Neural cell (in vitro differentiated cells): ENCODE measurements around the gene ADGRG6. TPM values are rescaled to one million over a fixed set of nuclear protein-coding genes. Genes with fewer than 3 reads are reported as not detected.

ENCODE experiments used
- H2AFZ ChIP-seq: fragments of 200-600, 300-800 bp; sonication (generic), shearing (Covaris generic); 2 replicates; pipeline ENCODE4 v1.6.0; 2014; ENCODE audit warnings: low read depth, mild to moderate bottlenecking, antibody characterized with exemption, low read length, moderate library complexity
- H3F3A ChIP-seq: fragments of 200-600 bp; shearing (Covaris generic); 2 replicates; pipeline ENCODE4 v1.6.1; 2016; ENCODE audit warnings: mild to moderate bottlenecking, moderate library complexity, mixed read lengths, antibody characterized with exemption, low read length; ENCODE audit not compliant: insufficient read depth, poor library complexity, severe bottlenecking
- H3K27ac ChIP-seq: fragments of 200-600, 300-800 bp; sonication (generic), shearing (Covaris generic); 2 replicates; pipeline ENCODE4 v1.5.1; 2014; ENCODE audit warnings: mild to moderate bottlenecking, low read length, moderate library complexity
- H3K27me3 ChIP-seq: fragments of 300-800, 200-600 bp; sonication (generic), shearing (Covaris generic); 2 replicates; pipeline ENCODE4 v1.6.0; 2014; ENCODE audit warnings: mild to moderate bottlenecking, low read depth, low read length, moderate library complexity; ENCODE audit not compliant: insufficient read depth
- H3K36me3 ChIP-seq: fragments of 300-800, 200-600 bp; sonication (generic), shearing (Covaris generic); 2 replicates; pipeline ENCODE4 v1.5.1; 2014; ENCODE audit warnings: mild to moderate bottlenecking, antibody characterized with exemption, low read length, moderate library complexity; ENCODE audit not compliant: insufficient read depth
- H3K4me2 ChIP-seq: fragments of 300-800, 200-600 bp; sonication (generic), shearing (Covaris generic); 2 replicates; pipeline ENCODE4 v1.6.0; 2014; ENCODE audit warnings: mild to moderate bottlenecking, low read length
- H3K4me3 ChIP-seq: fragments of 300-800, 200-600 bp; sonication (generic), shearing (Covaris generic); 2 replicates; pipeline ENCODE4 v1.5.1; 2014; ENCODE audit warnings: mild to moderate bottlenecking, low read length, moderate library complexity
- H3K79me2 ChIP-seq: fragments of 200-600 bp; shearing (Covaris generic); replicated peaks from 2 replicates; pipeline ENCODE4 v1.6.0; 2014; ENCODE audit warnings: mild to moderate bottlenecking, low read length, moderate library complexity; ENCODE audit not compliant: insufficient read depth
- H3K9ac ChIP-seq: fragments of 300-800, 200-600 bp; sonication (generic), shearing (Covaris generic); 2 replicates; pipeline ENCODE4 v1.6.1; 2016; ENCODE audit warnings: mild to moderate bottlenecking, low read length, mixed read lengths
- H3K9me2 ChIP-seq: fragments of 200-600 bp; shearing (Covaris generic); 2 replicates; pipeline ENCODE4 v1.6.1; 2016; ENCODE audit warnings: mild to moderate bottlenecking, low read length, mixed read lengths; ENCODE audit not compliant: insufficient read depth
- H3K9me3 ChIP-seq: fragments of 200-600, 300-800 bp; sonication (generic), shearing (Covaris generic); 2 replicates; pipeline ENCODE4 v1.6.1; 2016; ENCODE audit warnings: mild to moderate bottlenecking, mixed run types, low read length, moderate library complexity, mixed read lengths
- H4K20me1 ChIP-seq: fragments of 200-600 bp; shearing (Covaris generic); 2 replicates; pipeline ENCODE4 v1.6.1; 2016; ENCODE audit warnings: mild to moderate bottlenecking, mixed run types; ENCODE audit not compliant: insufficient read depth
- EP300 ChIP-seq: fragments of 450-650 bp; conservative IDR thresholded peaks from 2 replicates; pipeline ENCODE4 v1.6.1; 2014; ENCODE audit warnings: antibody characterized with exemption, mild to moderate bottlenecking, moderate library complexity; ENCODE audit not compliant: poor library complexity, severe bottlenecking
- EZH2 ChIP-seq: fragments of 200-600, 300-800 bp; shearing (Covaris generic), sonication (generic); IDR thresholded peaks from 2 replicates; pipeline ENCODE4 v1.6.1; 2014; ENCODE audit warnings: antibody characterized with exemption, low read length, borderline replicate concordance, mild to moderate bottlenecking; ENCODE audit not compliant: insufficient read depth, poor library complexity, severe bottlenecking
- MXI1 ChIP-seq: fragments of 450-650 bp; conservative IDR thresholded peaks from 2 replicates; pipeline ENCODE4 v1.6.1; 2014; ENCODE audit warnings: antibody characterized with exemption, mild to moderate bottlenecking; ENCODE audit not compliant: poor library complexity, severe bottlenecking
- POLR2AphosphoS5 ChIP-seq: IDR thresholded peaks from 2 replicates; pipeline ENCODE4 v1.6.1; 2012
- RAD21 ChIP-seq: fragments of 450-650 bp; conservative IDR thresholded peaks from 2 replicates; pipeline ENCODE4 v1.6.1; 2014; ENCODE audit warnings: antibody characterized with exemption, mild to moderate bottlenecking, moderate library complexity
- SMC3 ChIP-seq: fragments of 450-650 bp; conservative IDR thresholded peaks from 2 replicates; pipeline ENCODE4 v1.6.1; 2014; ENCODE audit warnings: antibody characterized with exemption, mild to moderate bottlenecking, moderate library complexity; ENCODE audit not compliant: poor library complexity
- TAF1 ChIP-seq: IDR thresholded peaks from 2 replicates; pipeline ENCODE4 v1.6.1; 2012; ENCODE audit warnings: low read depth
- polyA plus RNA-seq: library from polyadenylated mRNA; depleted of rRNA; stranded (reverse); fragments of >200 nt; gene quantifications from 2 replicates; pipeline ENCODE4 v1.2.3, GENCODE V29; 2014
- TF ChIP-seq, protein P1 (sequence below): fragments of 450-650 bp; IDR thresholded peaks from 2 replicates; pipeline ENCODE4 v1.5.1; 2014; ENCODE audit warnings: antibody characterized with exemption, mild to moderate bottlenecking, moderate library complexity; ENCODE audit not compliant: poor library complexity, severe bottlenecking
- TF ChIP-seq, protein P2 (sequence below): IDR thresholded peaks from 2 replicates; pipeline ENCODE4 v1.6.1; 2012; ENCODE audit warnings: borderline replicate concordance

ADGRG6 gene
- polyA plus RNA-seq, 1 donor from 2014 or later, result 0.37 TPM

- no peaks in the 10 kb centered on the region for H3K9me2 ChIP-seq
Measured at GRCh38 chr6:142265476-142265875, 36.3 kb upstream of the ADGRG6 start.

DNA sequence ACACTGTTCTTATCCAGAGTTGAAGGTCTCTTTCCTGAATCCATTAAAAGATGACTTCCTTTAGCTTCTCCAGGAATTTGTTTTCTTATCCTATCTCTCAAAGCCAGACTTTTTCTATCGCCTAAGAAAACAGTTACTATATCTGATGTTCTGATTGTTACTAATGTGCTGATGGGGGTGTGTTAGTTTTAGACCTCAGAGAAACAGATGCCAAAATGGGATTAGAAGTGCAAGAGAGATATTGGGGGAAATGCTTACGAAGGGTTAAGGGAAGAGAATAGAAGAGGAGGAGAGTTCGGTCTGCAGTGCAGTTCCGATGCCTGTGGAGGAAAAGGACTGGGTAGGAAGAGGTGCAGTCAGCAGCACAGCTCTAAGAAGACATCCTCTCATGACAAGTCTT is 35.7 kb upstream of the ADGRG6 start:
- no peak overlapping the region for H2AFZ ChIP-seq

More at GRCh38 chr6:142265476-142265875, 36.3 kb upstream of the ADGRG6 start:
- Histone ChIP-seq H3K27ac (no peak overlapping the region), H3K79me2 (no peaks in the 10 kb centered on the region), H4K20me1 (no peaks in the 10 kb centered on the region), H3K9me3 (no peaks in the 10 kb centered on the region), H3K9ac (no peak overlapping the region), H3F3A (no peaks in the 10 kb centered on the region), H3K4me3 (no peak overlapping the region), H3K36me3 (no peaks in the 10 kb centered on the region), H3K27me3 (no peaks in the 10 kb centered on the region), H3K4me2 (no peak overlapping the region), H2AFZ (no peak overlapping the region)
- TF ChIP-seq, protein P1, sequence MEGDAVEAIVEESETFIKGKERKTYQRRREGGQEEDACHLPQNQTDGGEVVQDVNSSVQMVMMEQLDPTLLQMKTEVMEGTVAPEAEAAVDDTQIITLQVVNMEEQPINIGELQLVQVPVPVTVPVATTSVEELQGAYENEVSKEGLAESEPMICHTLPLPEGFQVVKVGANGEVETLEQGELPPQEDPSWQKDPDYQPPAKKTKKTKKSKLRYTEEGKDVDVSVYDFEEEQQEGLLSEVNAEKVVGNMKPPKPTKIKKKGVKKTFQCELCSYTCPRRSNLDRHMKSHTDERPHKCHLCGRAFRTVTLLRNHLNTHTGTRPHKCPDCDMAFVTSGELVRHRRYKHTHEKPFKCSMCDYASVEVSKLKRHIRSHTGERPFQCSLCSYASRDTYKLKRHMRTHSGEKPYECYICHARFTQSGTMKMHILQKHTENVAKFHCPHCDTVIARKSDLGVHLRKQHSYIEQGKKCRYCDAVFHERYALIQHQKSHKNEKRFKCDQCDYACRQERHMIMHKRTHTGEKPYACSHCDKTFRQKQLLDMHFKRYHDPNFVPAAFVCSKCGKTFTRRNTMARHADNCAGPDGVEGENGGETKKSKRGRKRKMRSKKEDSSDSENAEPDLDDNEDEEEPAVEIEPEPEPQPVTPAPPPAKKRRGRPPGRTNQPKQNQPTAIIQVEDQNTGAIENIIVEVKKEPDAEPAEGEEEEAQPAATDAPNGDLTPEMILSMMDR, result no peak
- no peak for TF ChIP-seq TAF1
- TF ChIP-seq EP300, result no peak
- TF ChIP-seq EZH2, result no peak
- TF ChIP-seq SMC3, result no peak
- no peak for TF ChIP-seq POLR2AphosphoS5
- no peak for TF ChIP-seq MXI1
- no peak for TF ChIP-seq RAD21
- TF ChIP-seq, protein P2, sequence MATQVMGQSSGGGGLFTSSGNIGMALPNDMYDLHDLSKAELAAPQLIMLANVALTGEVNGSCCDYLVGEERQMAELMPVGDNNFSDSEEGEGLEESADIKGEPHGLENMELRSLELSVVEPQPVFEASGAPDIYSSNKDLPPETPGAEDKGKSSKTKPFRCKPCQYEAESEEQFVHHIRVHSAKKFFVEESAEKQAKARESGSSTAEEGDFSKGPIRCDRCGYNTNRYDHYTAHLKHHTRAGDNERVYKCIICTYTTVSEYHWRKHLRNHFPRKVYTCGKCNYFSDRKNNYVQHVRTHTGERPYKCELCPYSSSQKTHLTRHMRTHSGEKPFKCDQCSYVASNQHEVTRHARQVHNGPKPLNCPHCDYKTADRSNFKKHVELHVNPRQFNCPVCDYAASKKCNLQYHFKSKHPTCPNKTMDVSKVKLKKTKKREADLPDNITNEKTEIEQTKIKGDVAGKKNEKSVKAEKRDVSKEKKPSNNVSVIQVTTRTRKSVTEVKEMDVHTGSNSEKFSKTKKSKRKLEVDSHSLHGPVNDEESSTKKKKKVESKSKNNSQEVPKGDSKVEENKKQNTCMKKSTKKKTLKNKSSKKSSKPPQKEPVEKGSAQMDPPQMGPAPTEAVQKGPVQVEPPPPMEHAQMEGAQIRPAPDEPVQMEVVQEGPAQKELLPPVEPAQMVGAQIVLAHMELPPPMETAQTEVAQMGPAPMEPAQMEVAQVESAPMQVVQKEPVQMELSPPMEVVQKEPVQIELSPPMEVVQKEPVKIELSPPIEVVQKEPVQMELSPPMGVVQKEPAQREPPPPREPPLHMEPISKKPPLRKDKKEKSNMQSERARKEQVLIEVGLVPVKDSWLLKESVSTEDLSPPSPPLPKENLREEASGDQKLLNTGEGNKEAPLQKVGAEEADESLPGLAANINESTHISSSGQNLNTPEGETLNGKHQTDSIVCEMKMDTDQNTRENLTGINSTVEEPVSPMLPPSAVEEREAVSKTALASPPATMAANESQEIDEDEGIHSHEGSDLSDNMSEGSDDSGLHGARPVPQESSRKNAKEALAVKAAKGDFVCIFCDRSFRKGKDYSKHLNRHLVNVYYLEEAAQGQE, result no peak

More for the DNA sequence above, 35.7 kb upstream of the ADGRG6 start:
- TF ChIP-seq, protein P2, result no peak
- no peak for TF ChIP-seq SMC3
- TF ChIP-seq, protein P1, result no peak
- TF ChIP-seq MXI1, result no peak
- TF ChIP-seq EZH2, result no peak
- no peak for TF ChIP-seq POLR2AphosphoS5
- no peak overlapping the region for H3K9ac ChIP-seq
- no peaks in the 10 kb centered on the region for H3F3A ChIP-seq
- H3K4me3 ChIP-seq, result no peak overlapping the region
- H3K27me3 ChIP-seq, result no peaks in the 10 kb centered on the region
- no peaks in the 10 kb centered on the region for H3K79me2 ChIP-seq
- H3K4me2 ChIP-seq, result no peak overlapping the region
- no peak overlapping the region for H3K27ac ChIP-seq
- H4K20me1 ChIP-seq, result no peaks in the 10 kb centered on the region
- no peaks in the 10 kb centered on the region for H3K36me3 ChIP-seq
- H3K9me3 ChIP-seq, result no peaks in the 10 kb centered on the region
- H3K9me2 ChIP-seq, result no peaks in the 10 kb centered on the region
